ENCODE measurements around the gene ELP5.

ELP5 gene

GRCh38 chr17:7281074-7281952 lies 29.3 kb downstream of the ELP5 start, which contains the start of gene SLC2A4:
Gene SLC2A4 (plus strand): TSS chr17:7281718. CDS start chr17:7281935, 217 bp downstream.
- ATAC-seq: peak; percentile 76
- TF ChIP-seq ZFP30 (CRISPR knock-in tag; IDR thresholded peaks at IDR 0.05) (no peak), ZNF70 (CRISPR knock-in tag; IDR thresholded peaks at IDR 0.05) (no peak), ISL1 (CRISPR knock-in tag; IDR thresholded peaks at IDR 0.05) (no peak), ZC3H10 (CRISPR knock-in tag; IDR thresholded peaks at IDR 0.05) (no peak)

GRCh38 chr17:7281953-7282751 lies 30.1 kb downstream of the ELP5 start:
- TF ChIP-seq TSHZ2 (CRISPR knock-in tag; IDR thresholded peaks at IDR 0.05): no peak
- TF ChIP-seq ESRRG (CRISPR knock-in tag; IDR thresholded peaks at IDR 0.05): no peak
- TF ChIP-seq ZNF8 (CRISPR knock-in tag; IDR thresholded peaks at IDR 0.05): no peak
- no peak for TF ChIP-seq CREB5 (CRISPR knock-in tag; IDR thresholded peaks at IDR 0.05; ENCODE audit: low read depth)
- no peak for TF ChIP-seq SNAI2 (CRISPR knock-in tag; IDR thresholded peaks at IDR 0.05)
- no peak for TF ChIP-seq CSRNP3 (CRISPR knock-in tag; IDR thresholded peaks at IDR 0.05)
- TF ChIP-seq ZC3H10 (CRISPR knock-in tag; IDR thresholded peaks at IDR 0.05): no peak
- no peak for TF ChIP-seq RARB (CRISPR knock-in tag; IDR thresholded peaks at IDR 0.05)
- TF ChIP-seq OSR1 (CRISPR knock-in tag; IDR thresholded peaks at IDR 0.05): no peak
- TF ChIP-seq ZFP3 (CRISPR knock-in tag; IDR thresholded peaks at IDR 0.05): no peak
- TF ChIP-seq PATZ1 (CRISPR knock-in tag; IDR thresholded peaks at IDR 0.05; ENCODE audit: borderline replicate concordance): no peak
- no peak for TF ChIP-seq GLIS3 (CRISPR knock-in tag; IDR thresholded peaks at IDR 0.05)
- TF ChIP-seq ARNTL (CRISPR knock-in tag; IDR thresholded peaks at IDR 0.05; ENCODE audit: borderline replicate concordance, low read depth): no peak
- TF ChIP-seq ISL1 (CRISPR knock-in tag; IDR thresholded peaks at IDR 0.05): no peak
- no peak for TF ChIP-seq TCF4 (CRISPR knock-in tag; IDR thresholded peaks at IDR 0.05; ENCODE audit: borderline replicate concordance)
- TF ChIP-seq CSDC2 (CRISPR knock-in tag; IDR thresholded peaks at IDR 0.05): no peak
- no peak for TF ChIP-seq ZFP30 (CRISPR knock-in tag; IDR thresholded peaks at IDR 0.05)
- TF ChIP-seq PPARA (CRISPR knock-in tag; IDR thresholded peaks at IDR 0.05; ENCODE audit: borderline replicate concordance): no peak
- TF ChIP-seq ZNF70 (CRISPR knock-in tag; IDR thresholded peaks at IDR 0.05): no peak
- ATAC-seq: no peak

GRCh38 chr17:7282752-7283321 lies 30.8 kb downstream of the ELP5 start:
- no peak for ATAC-seq
- TF ChIP-seq ZFP30 (CRISPR knock-in tag; IDR thresholded peaks at IDR 0.05) (no peak), ZC3H10 (CRISPR knock-in tag; IDR thresholded peaks at IDR 0.05) (no peak), GLIS3 (CRISPR knock-in tag; IDR thresholded peaks at IDR 0.05) (no peak), CSRNP3 (CRISPR knock-in tag; IDR thresholded peaks at IDR 0.05) (no peak), RARB (CRISPR knock-in tag; IDR thresholded peaks at IDR 0.05) (no peak), PATZ1 (CRISPR knock-in tag; IDR thresholded peaks at IDR 0.05; ENCODE audit: borderline replicate concordance) (no peak), ISL1 (CRISPR knock-in tag; IDR thresholded peaks at IDR 0.05) (no peak), ZNF565 (CRISPR knock-in tag; conservative IDR thresholded peaks at IDR 0.05; ENCODE audit: low read depth) (no peak)

All from SK-N-SH treated with all-trans-retinoic acid at 6 μM for 48 hours (cell line).